Measurements from ENCODE around the gene IFI30.

DNA sequence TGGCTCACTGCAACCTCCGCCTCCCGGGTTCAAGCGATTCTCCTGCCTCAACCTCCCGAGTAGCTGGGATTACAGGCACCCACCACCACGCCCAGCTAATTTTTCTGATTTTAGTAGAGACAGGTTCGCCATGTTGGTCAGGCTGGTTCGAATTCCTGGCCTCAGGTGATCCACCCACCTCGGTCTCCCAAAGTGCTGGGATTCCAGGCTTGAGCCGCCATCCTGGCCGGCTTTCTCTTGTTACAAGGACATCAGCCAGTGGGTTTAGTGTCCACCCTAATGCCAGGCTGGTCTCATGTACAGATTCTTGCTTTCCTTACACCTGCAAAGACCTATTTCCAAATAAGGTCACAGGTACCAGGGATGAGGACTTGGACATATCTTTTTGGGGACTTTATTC is 13.8 kb upstream of the IFI30 start:
- TF ChIP-seq GATA3 (IDR thresholded peaks at IDR 0.05; ENCODE audit: low read depth, low read length), result no peak
- no peak for TF ChIP-seq GATA2 (IDR thresholded peaks at IDR 0.05; ENCODE audit: low read depth, low read length)

Measured in SH-SY5Y (cell line).